Urinary bladder (tissue), 4 donors: Measurements from ENCODE around the gene GH1. TPM values are rescaled to one million over a fixed set of nuclear protein-coding genes. Genes with fewer than 3 reads are reported as not detected.
"Not testable (repeated sequence)": the region's sequence is repeated elsewhere in the genome, so short reads cannot be mapped to it uniquely, and the experiment has no call there.

Source experiments
- DNase-seq: peaks from one replicate; pipeline ENCODE4 v3.0.0-alpha.2; 2015; ENCODE audit errors: extremely low spot score
- H3K27ac ChIP-seq: one replicate; pipeline ENCODE4 v1.5.1; 2013; ENCODE audit warnings: low read depth, mild to moderate bottlenecking, moderate library complexity
- H3K36me3 ChIP-seq: one replicate; pipeline ENCODE4 v1.6.1; 2013; ENCODE audit warnings: mild to moderate bottlenecking, moderate library complexity; ENCODE audit not compliant: insufficient read depth
- H3K4me1 ChIP-seq: one replicate; pipeline ENCODE4 v1.6.1; 2013; ENCODE audit warnings: mild to moderate bottlenecking, moderate library complexity; ENCODE audit not compliant: insufficient read depth
- H3K4me3 ChIP-seq: one replicate; pipeline ENCODE4 v1.5.1; 2013; ENCODE audit warnings: low read depth, low read length
- WGBS: extraction: QIAGEN DNeasy Blood & Tissue Kit; methylation state at CpG from one replicate; pipeline ENCODE4 v1.1.7; 2013; 5-methylcytosine and 5-hydroxymethylcytosine counted together
- polyA plus RNA-seq: library from polyadenylated mRNA; stranded (reverse); fragments of 200-250 nt; gene quantifications from one replicate; pipeline ENCODE4 v1.2.3, GENCODE V29; 2013
- total RNA-seq: library from RNA; depleted of rRNA; stranded (reverse); fragments of >200 nt; gene quantifications from one replicate; pipeline ENCODE4 v1.2.3, GENCODE V29; 2014
- donor health status: healthy with polysubstance abuse.
- donor health status: healthy.

GH1 gene
- total and polyA plus RNA-seq, 2 donors, result 0.11 TPM; not detected in 1

- no peak for DNase-seq
- Histone ChIP-seq H3K4me3 (no peak overlapping the region), H3K36me3 (no peaks in the 10 kb centered on the region), H3K27ac (no peak overlapping the region), H3K4me1 (no peaks in the 10 kb centered on the region)
- WGBS, result 74% methylated on average over 8 of the region's 8 CpGs
These were observed 9.0 kb upstream of the GH1 start for GRCh38 chr17:63927464-63928171.

- Histone ChIP-seq H3K36me3 (no peaks in the 10 kb centered on the region), H3K4me3 (no peak overlapping the region), H3K4me1 (no peaks in the 10 kb centered on the region), H3K27ac (no peak overlapping the region)
- DNase-seq, result no peak
- 96% methylated on average over 2 of the region's 2 CpGs for WGBS
These were observed 7.5 kb upstream of the GH1 start for GRCh38 chr17:63926164-63926563.

- H3K27ac ChIP-seq, result no peak overlapping the region
- H3K36me3 ChIP-seq, result no peaks in the 10 kb centered on the region
- no peak for DNase-seq
- WGBS, result 73% methylated on average over 5 of the region's 5 CpGs
- H3K4me3 ChIP-seq, result no peak overlapping the region
- H3K4me1 ChIP-seq, result no peaks in the 10 kb centered on the region
These were observed 7.0 kb upstream of the GH1 start for GRCh38 chr17:63925615-63926014.

- WGBS, result 66% methylated on average over 9 of the region's 9 CpGs
- not testable (repeated sequence) for H3K4me3 ChIP-seq, DNase-seq, H3K36me3 ChIP-seq, H3K4me1 ChIP-seq, H3K27ac ChIP-seq
These were observed 3.8 kb upstream of the GH1 start for GRCh38 chr17:63922402-63922801.

GRCh38 chr17:63920779-63921178, 2.1 kb upstream of the GH1 start:
- not testable (repeated sequence) for H3K4me3 ChIP-seq, H3K36me3 ChIP-seq, DNase-seq, H3K4me1 ChIP-seq, H3K27ac ChIP-seq
- 92% methylated on average over 5 of the region's 5 CpGs for WGBS

GRCh38 chr17:63920050-63920449, 1.4 kb upstream of the GH1 start:
- H3K27ac ChIP-seq, H3K4me3 ChIP-seq, H3K4me1 ChIP-seq, DNase-seq, H3K36me3 ChIP-seq: not testable (repeated sequence)
- 83% methylated on average over 6 of the region's 6 CpGs for WGBS

- WGBS, result 46% methylated on average over 8 of the region's 8 CpGs
- DNase-seq, result no peak
- Histone ChIP-seq H3K27ac (no peak overlapping the region), H3K36me3 (no peaks in the 10 kb centered on the region), H3K4me3 (no peak overlapping the region), H3K4me1 (no peaks in the 10 kb centered on the region)
These were observed 678 bp upstream of the GH1 start for GRCh38 chr17:63919311-63919723.

- Histone ChIP-seq H3K4me3 (no peak overlapping the region), H3K36me3 (no peaks in the 10 kb centered on the region)
These were observed 334 bp downstream of the GH1 start for GRCh38 chr17:63918305-63918704.

GRCh38 chr17:63917646-63918045, 993 bp downstream of the GH1 start:
- Histone ChIP-seq H3K4me3 (no peak overlapping the region), H3K36me3 (no peaks in the 10 kb centered on the region), H3K4me1 (no peaks in the 10 kb centered on the region), H3K27ac (no peak overlapping the region)
- WGBS, result 78% methylated on average over 13 of the region's 13 CpGs
- DNase-seq, result no peak

More at GRCh38 chr17:63918305-63918704, 334 bp downstream of the GH1 start:
- WGBS, result 50% methylated on average over 10 of the region's 10 CpGs
- Histone ChIP-seq H3K27ac (no peak overlapping the region), H3K4me1 (no peaks in the 10 kb centered on the region)
- no peak for DNase-seq

- 82% methylated on average over 11 of the region's 11 CpGs for WGBS
These were observed 1.4 kb downstream of the GH1 start for GRCh38 chr17:63917206-63917605.

GRCh38 chr17:63916566-63917185, 2.0 kb downstream of the GH1 start:
- DNase-seq, result no peak
- Histone ChIP-seq H3K4me3 (no peak overlapping the region), H3K4me1 (no peaks in the 10 kb centered on the region), H3K36me3 (no peaks in the 10 kb centered on the region), H3K27ac (no peak overlapping the region)
- WGBS, result 84% methylated on average over 12 of the region's 12 CpGs

More at GRCh38 chr17:63917206-63917605, 1.4 kb downstream of the GH1 start:
- not testable (repeated sequence) for H3K36me3 ChIP-seq, H3K4me1 ChIP-seq, DNase-seq, H3K27ac ChIP-seq, H3K4me3 ChIP-seq

- not testable (repeated sequence) for H3K36me3 ChIP-seq, H3K27ac ChIP-seq, H3K4me1 ChIP-seq, DNase-seq, H3K4me3 ChIP-seq
- 72% methylated on average over 10 of the region's 10 CpGs for WGBS
These were observed 2.9 kb downstream of the GH1 start for GRCh38 chr17:63915753-63916152.

- no peak for DNase-seq
- H3K4me1 ChIP-seq, result no peaks in the 10 kb centered on the region
- H3K36me3 ChIP-seq, result no peaks in the 10 kb centered on the region
- no peak overlapping the region for H3K4me3 ChIP-seq
- WGBS, result 94% methylated on average over 7 of the region's 7 CpGs
- no peak overlapping the region for H3K27ac ChIP-seq
These were observed 4.2 kb downstream of the GH1 start for GRCh38 chr17:63914471-63914870.

GRCh38 chr17:63911657-63912100, 7.0 kb downstream of the GH1 start:
- no peaks in the 10 kb centered on the region for H3K36me3 ChIP-seq
- no peak for DNase-seq
- H3K4me1 ChIP-seq, result no peaks in the 10 kb centered on the region
- no peak overlapping the region for H3K27ac ChIP-seq
- no peak overlapping the region for H3K4me3 ChIP-seq
- 38% methylated on average over 8 of the region's 8 CpGs for WGBS
